ENCODE results near the gene TPSD1. TPM values are rescaled to one million over a fixed set of nuclear protein-coding genes. Genes with fewer than 3 reads are reported as not detected.
"Not testable (repeated sequence)": the region's sequence is repeated elsewhere in the genome, so short reads cannot be mapped to it uniquely, and the experiment has no call there.

TPSD1 gene
- total RNA-seq, 1 experiment from 2014 or later = not detected

DNA sequence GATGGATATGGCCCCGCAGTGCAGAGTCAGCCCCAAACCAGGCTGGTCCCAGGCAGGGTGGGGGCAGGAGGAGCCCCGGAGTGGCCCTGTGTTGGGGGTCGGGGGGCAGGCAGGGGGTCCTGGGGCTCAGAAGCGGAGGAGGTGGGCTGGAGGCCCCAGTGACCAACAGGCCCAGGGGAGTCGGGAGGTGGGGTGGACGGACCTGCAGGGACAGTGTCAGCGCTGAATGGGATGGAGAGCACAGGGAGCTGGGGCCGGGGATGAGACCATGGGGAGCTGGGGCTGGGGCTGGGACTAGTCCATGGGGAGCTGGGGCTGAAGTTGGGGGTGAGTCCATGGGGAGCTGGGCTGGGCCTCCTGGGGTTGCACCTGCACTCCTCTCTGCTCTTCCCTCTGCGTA, 16.3 kb upstream of the TPSD1 start:
- CTCF ChIA-PET; BruUV-seq (replicated peaks): not testable (repeated sequence)

DNA sequence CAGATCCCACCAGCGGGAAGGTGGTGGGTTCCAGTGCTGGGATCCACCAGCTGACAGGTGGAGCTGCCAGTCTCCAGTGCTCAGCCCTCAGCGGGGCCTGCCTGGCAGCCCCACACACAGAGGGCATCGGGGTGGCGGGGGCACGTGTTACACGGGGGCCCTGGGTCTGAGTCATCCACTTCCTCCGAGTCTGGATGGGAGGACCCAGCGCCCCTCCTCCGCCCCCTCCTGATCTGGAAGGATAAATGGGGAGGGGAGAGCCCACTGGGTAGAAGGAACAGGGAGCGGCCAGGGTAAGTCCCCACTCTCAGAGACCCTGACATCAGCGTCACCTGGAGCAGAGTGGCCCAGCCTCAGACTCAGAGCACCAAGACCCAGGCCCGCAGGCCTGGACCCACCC, 15.4 kb upstream of the TPSD1 start, which contains the start of gene TPSAB1:
TSS of gene TPSAB1 (plus strand) at position 270 of the 400 bp plus-strand sequence. CDS start 234 bp downstream, outside the sequence.
- H3K9me2 ChIP-seq (ENCODE audit: insufficient read depth); H3K27ac ChIP-seq; CTCF ChIA-PET; H3K79me2 ChIP-seq (ENCODE audit: low read depth); H3K9me3 ChIP-seq (ENCODE audit: insufficient read depth, low read depth); DNase-seq; intact Hi-C loops (cut with micrococcal nuclease; ENCODE audit: unreplicated experiment); H2AFZ ChIP-seq; H3F3A ChIP-seq (ENCODE audit: insufficient read depth, low read depth); H3K4me1 ChIP-seq (replicated peaks; ENCODE audit: insufficient read depth); POLR2A ChIA-PET (ENCODE audit: unreplicated experiment); BruUV-seq (replicated peaks); H3K4me2 ChIP-seq; H3K27me3 ChIP-seq (ENCODE audit: insufficient read depth, low read depth); H3K36me3 ChIP-seq (ENCODE audit: low read depth); H4K20me1 ChIP-seq (ENCODE audit: insufficient read depth); H3K4me3 ChIP-seq: not testable (repeated sequence)

More for the DNA sequence above, 16.3 kb upstream of the TPSD1 start:
- H4K20me1 ChIP-seq (ENCODE audit: insufficient read depth); H3K36me3 ChIP-seq (ENCODE audit: low read depth); H3K4me1 ChIP-seq (replicated peaks; ENCODE audit: insufficient read depth); H3F3A ChIP-seq (ENCODE audit: insufficient read depth, low read depth); H3K27ac ChIP-seq; POLR2A ChIA-PET (ENCODE audit: unreplicated experiment); H3K4me3 ChIP-seq; H3K27me3 ChIP-seq (ENCODE audit: insufficient read depth, low read depth); intact Hi-C loops (cut with micrococcal nuclease; ENCODE audit: unreplicated experiment); DNase-seq; H3K79me2 ChIP-seq (ENCODE audit: low read depth); H3K4me2 ChIP-seq; H3K9me3 ChIP-seq (ENCODE audit: insufficient read depth, low read depth); H2AFZ ChIP-seq; H3K9me2 ChIP-seq (ENCODE audit: insufficient read depth): not testable (repeated sequence)

DNA sequence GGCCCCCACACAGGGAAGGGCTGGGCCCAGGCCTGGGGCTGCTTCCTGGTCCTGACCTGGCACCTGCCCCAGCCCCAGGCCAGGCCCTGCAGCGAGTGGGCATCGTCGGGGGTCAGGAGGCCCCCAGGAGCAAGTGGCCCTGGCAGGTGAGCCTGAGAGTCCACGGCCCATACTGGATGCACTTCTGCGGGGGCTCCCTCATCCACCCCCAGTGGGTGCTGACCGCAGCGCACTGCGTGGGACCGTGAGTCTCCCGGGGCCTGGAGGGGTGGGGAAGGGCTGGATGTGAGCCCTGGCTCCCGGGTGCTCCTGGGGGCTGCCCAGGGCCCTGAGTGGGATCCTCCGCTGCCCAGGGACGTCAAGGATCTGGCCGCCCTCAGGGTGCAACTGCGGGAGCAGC, 14.8 kb upstream of the TPSD1 start:
- H3K79me2 ChIP-seq (ENCODE audit: low read depth); BruUV-seq (replicated peaks); H3K27me3 ChIP-seq (ENCODE audit: insufficient read depth, low read depth); H3K4me2 ChIP-seq; CTCF ChIA-PET; H3K36me3 ChIP-seq (ENCODE audit: low read depth); H3K27ac ChIP-seq; H3F3A ChIP-seq (ENCODE audit: insufficient read depth, low read depth); DNase-seq; POLR2A ChIA-PET (ENCODE audit: unreplicated experiment); H4K20me1 ChIP-seq (ENCODE audit: insufficient read depth); H2AFZ ChIP-seq; intact Hi-C loops (cut with micrococcal nuclease; ENCODE audit: unreplicated experiment); H3K9me2 ChIP-seq (ENCODE audit: insufficient read depth); H3K4me1 ChIP-seq (replicated peaks; ENCODE audit: insufficient read depth); H3K9me3 ChIP-seq (ENCODE audit: insufficient read depth, low read depth); H3K4me3 ChIP-seq: not testable (repeated sequence)

DNA sequence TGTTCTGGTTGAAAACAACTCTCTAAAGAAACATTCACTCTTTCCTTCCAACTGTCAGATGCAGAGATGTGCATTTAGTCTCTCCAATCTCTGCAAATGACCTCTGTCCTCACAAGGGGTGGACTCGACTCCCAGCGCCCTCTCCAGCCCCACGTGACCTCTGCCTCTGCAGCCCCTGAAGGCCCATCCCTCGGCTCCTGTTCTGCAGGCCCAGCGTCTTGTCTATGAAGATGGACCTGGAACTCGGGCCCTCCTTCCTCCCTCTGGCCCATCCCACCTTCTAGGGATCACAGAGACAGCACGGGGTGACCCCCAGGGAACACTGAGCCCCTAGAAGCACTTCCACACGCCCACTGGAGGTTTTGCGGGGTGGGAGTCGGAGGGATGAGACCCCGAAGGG, 12.5 kb upstream of the TPSD1 start:
- H3K9me3 ChIP-seq (ENCODE audit: insufficient read depth, low read depth); H3K79me2 ChIP-seq (ENCODE audit: low read depth); H4K20me1 ChIP-seq (ENCODE audit: insufficient read depth); H3F3A ChIP-seq (ENCODE audit: insufficient read depth, low read depth); H3K9me2 ChIP-seq (ENCODE audit: insufficient read depth); CTCF ChIA-PET; H3K27ac ChIP-seq; DNase-seq; H3K4me1 ChIP-seq (replicated peaks; ENCODE audit: insufficient read depth); BruUV-seq (replicated peaks); H3K36me3 ChIP-seq (ENCODE audit: low read depth); H3K4me2 ChIP-seq; H3K27me3 ChIP-seq (ENCODE audit: insufficient read depth, low read depth); H3K4me3 ChIP-seq; intact Hi-C loops (cut with micrococcal nuclease; ENCODE audit: unreplicated experiment); H2AFZ ChIP-seq: not testable (repeated sequence)
- POLR2A ChIA-PET (ENCODE audit: unreplicated experiment) = interaction anchor here (0.7 kb wide), 1 partner anchor 218 kb away, joined by 3 read pairs; no protein-coding TSS in a partner anchor

DNA sequence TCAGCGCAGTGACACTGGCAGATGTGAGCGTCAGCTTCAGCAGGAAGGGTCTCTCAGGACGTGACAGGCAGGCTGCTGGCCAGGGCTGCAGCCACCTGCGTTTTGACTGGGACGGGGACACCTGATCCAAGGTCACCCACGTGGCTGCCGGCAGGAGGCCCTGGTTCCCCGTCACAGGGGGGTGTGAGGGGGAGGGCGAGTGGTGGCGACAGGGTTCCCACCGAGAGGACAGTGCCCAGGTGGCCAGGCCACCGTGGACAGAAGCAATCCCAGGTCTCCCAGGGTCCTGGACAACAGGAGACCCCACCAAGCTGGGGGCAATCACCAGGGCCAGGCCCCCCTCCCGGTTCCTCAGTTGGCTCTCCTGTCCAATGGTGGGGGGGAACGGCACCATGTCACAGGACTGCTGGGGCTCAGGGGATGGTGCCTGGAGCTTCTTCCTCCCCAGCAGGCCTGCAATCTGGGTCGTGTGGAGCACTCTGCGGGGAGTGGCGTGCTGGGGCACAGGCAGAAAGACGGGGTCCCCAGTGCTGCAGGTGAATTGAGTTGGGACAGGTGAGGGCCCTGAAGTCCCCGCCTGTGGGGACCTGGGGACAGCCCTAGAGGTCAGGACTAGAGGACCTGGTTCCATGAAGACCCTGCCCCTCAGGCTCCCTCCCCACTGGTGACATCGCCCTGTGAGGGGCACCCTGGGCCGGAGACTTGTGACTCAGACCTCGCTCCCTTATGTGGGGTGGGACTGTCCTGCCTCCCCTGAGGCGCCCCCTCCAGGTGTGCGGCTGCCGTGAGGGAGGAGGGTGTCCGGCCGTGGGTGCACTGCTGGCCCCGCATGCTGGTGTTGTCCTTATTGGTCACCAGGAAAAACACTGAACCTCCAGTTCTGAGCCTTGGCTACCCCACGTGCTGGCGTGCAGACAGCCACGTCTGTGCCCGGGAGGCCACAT, 11.7 kb upstream of the TPSD1 start:
- H3K27ac ChIP-seq; BruUV-seq (replicated peaks); CTCF ChIA-PET; intact Hi-C loops (cut with micrococcal nuclease; ENCODE audit: unreplicated experiment); H3K9me3 ChIP-seq (ENCODE audit: insufficient read depth, low read depth); H3K4me3 ChIP-seq; H3K4me1 ChIP-seq (replicated peaks; ENCODE audit: insufficient read depth); H4K20me1 ChIP-seq (ENCODE audit: insufficient read depth); H3K79me2 ChIP-seq (ENCODE audit: low read depth); H3K9me2 ChIP-seq (ENCODE audit: insufficient read depth); H3F3A ChIP-seq (ENCODE audit: insufficient read depth, low read depth); H3K27me3 ChIP-seq (ENCODE audit: insufficient read depth, low read depth); H2AFZ ChIP-seq; H3K36me3 ChIP-seq (ENCODE audit: low read depth); H3K4me2 ChIP-seq; DNase-seq: not testable (repeated sequence)
- POLR2A ChIA-PET (ENCODE audit: unreplicated experiment) = interaction anchor here (0.7 kb wide), 1 partner anchor 217 kb away, joined by 3 read pairs; no protein-coding TSS in a partner anchor
